GM20000 (cell line): Measurements from ENCODE around the gene SCAMP1.

Experiments used
- DNase-seq: peaks from one replicate; pipeline ENCODE4 v3.0.0; 2012; ENCODE audit warnings: low spot score
- TF ChIP-seq, protein P1 (sequence below): IDR thresholded peaks from 2 replicates; pipeline ENCODE4 v1.5.1; 2012; ENCODE audit warnings: mild to moderate bottlenecking, control low read depth; ENCODE audit errors: extremely low read depth, missing control alignments

Gene SCAMP1

GRCh38 chr5:78327761-78328510, 32.5 kb upstream of the SCAMP1 start:
- TF ChIP-seq, protein P1, sequence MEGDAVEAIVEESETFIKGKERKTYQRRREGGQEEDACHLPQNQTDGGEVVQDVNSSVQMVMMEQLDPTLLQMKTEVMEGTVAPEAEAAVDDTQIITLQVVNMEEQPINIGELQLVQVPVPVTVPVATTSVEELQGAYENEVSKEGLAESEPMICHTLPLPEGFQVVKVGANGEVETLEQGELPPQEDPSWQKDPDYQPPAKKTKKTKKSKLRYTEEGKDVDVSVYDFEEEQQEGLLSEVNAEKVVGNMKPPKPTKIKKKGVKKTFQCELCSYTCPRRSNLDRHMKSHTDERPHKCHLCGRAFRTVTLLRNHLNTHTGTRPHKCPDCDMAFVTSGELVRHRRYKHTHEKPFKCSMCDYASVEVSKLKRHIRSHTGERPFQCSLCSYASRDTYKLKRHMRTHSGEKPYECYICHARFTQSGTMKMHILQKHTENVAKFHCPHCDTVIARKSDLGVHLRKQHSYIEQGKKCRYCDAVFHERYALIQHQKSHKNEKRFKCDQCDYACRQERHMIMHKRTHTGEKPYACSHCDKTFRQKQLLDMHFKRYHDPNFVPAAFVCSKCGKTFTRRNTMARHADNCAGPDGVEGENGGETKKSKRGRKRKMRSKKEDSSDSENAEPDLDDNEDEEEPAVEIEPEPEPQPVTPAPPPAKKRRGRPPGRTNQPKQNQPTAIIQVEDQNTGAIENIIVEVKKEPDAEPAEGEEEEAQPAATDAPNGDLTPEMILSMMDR: no peak
- DNase-seq: no peak

GRCh38 chr5:78328585-78329173, 31.7 kb upstream of the SCAMP1 start:
- TF ChIP-seq, protein P1: no peak
- no peak for DNase-seq

- no peak for DNase-seq
- TF ChIP-seq, protein P1: no peak
Measured at GRCh38 chr5:78331523-78332080, 28.8 kb upstream of the SCAMP1 start.

DNA sequence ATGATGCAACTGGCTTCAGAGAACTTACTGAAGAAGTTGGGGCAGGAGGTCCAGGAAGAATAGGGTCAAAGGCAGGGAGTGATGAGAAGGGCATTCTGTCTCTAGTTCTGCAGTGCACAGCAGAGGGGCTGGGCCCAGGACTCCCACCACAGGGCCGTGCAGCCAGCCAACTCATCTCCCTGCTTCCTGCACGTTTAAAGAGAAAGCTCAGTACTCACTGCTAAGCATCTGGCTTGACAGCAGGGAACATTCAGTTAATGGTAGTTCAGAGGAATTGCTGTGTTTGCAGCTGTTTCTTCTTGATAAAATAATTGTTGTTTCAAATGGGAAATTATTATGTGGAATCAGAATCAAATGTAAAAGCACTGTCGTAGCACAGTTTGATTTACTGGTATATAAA, 25.6 kb upstream of the SCAMP1 start:
- TF ChIP-seq, protein P1: no peak
- no peak for DNase-seq

DNA sequence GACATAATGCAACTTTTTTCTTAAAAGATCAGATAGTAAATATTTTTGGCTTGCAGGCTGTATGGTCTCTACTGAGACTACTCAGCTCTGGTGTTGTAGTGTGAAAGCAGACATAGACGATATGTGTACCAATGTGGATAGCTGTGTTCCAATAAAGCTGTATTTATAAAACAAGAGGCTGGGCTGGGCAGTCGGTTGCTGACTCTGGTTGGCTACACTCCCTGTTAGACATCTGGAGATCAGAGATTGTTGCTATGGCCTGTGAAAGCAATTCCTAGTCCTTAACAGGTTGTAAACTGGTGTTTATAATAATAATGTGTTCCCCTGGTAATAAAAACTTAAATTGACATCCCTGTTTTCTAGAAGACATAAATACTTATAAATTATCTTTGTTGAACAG, 24.4 kb upstream of the SCAMP1 start:
- no peak for DNase-seq
- TF ChIP-seq, protein P1: no peak

DNA sequence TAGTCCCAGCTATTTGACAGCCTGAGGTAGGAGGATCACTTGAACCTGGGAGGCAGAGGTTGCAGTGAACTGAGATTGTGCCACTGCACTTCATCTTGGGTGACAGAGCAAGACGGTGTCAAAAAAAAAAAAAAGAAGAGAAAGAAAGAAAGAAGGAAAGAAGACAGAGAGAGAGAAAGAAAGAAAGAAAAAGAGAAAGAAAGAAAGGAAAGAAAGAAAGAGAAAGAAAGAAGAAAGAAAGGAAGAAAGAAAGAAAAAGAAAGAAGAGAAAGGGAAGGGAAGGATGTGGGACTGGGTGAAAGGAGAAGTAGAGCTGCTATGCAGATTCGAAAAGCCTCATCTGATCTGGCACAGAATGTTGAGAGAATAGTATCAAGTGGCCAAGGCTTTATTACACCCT, 23.7 kb upstream of the SCAMP1 start:
- TF ChIP-seq, protein P1: no peak
- no peak for DNase-seq
